GM21576 (cell line): Measurements from ENCODE around the gene RP2.

Source experiments
- ATAC-seq: cut with Tn5 transposase; IDR thresholded peaks from one replicate; pipeline ENCODE4 v1.9.1; 2021; ENCODE audit warnings: mild to moderate bottlenecking, moderate library complexity; ENCODE audit not compliant: unreplicated experiment

The RP2 gene

GRCh38 chrX:46841346-46841745, 4.5 kb downstream of the RP2 start:
- no peak for ATAC-seq

GRCh38 chrX:46844913-46845312, 8.1 kb downstream of the RP2 start:
- ATAC-seq: no peak

- ATAC-seq: no peak
These were observed 13.1 kb downstream of the RP2 start for GRCh38 chrX:46849933-46850332.

- ATAC-seq: no peak
These were observed 13.9 kb downstream of the RP2 start for GRCh38 chrX:46850771-46851170.

- no peak for ATAC-seq
These were observed 19.6 kb downstream of the RP2 start for GRCh38 chrX:46856483-46856882.

- no peak for ATAC-seq
These were observed 23.7 kb downstream of the RP2 start for GRCh38 chrX:46860557-46860956.

- ATAC-seq: no peak
These were observed 26.2 kb downstream of the RP2 start for GRCh38 chrX:46863072-46863471.

DNA sequence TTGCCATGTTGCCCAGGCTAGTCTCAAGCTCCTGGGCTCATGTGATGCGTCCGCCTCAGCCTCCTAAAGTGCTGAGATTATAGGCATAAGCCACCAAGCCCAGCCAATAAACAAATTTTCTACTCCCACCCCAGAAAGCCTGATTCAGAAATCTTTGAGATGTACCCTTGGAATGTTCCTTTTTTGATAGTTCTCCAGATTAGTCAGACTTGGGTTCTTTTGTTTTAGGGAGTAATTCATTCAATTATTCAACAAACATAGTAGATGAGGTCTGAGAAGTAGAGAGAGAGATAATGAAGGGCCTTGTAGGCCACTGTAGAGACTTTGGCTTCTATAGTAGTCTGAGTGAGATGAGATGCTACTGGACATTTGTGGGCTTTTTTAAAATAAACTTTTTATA, 27.8 kb downstream of the RP2 start:
- ATAC-seq: no peak

GRCh38 chrX:46865281-46865680, 28.4 kb downstream of the RP2 start:
- ATAC-seq: no peak

- ATAC-seq: no peak
These were observed 29.9 kb downstream of the RP2 start for GRCh38 chrX:46866726-46867125.

- ATAC-seq: no peak
These were observed 36.9 kb downstream of the RP2 start for GRCh38 chrX:46873746-46874145.

- no peak for ATAC-seq
These were observed 40.1 kb downstream of the RP2 start for GRCh38 chrX:46876901-46877300.

GRCh38 chrX:46882266-46882665, 45.4 kb downstream of the RP2 start:
- ATAC-seq: no peak

DNA sequence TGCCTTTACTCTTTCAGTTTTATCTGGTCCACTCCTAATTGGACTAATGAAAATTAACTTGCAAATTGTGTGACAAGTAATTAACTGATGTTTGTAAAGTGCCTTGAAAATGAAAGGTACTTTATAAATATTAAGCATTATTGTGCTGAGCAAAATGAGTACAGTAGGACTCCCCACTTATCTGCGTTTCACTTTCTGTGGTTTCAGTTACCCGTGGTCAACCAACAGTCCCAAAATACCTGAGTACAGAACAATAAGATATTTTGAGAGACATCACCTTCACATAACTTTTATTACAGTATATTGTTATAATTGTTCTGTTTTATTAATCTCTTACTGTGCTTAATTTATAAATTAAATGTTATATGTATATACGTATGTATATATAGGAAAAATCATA, 48.0 kb downstream of the RP2 start:
- ATAC-seq: no peak

DNA sequence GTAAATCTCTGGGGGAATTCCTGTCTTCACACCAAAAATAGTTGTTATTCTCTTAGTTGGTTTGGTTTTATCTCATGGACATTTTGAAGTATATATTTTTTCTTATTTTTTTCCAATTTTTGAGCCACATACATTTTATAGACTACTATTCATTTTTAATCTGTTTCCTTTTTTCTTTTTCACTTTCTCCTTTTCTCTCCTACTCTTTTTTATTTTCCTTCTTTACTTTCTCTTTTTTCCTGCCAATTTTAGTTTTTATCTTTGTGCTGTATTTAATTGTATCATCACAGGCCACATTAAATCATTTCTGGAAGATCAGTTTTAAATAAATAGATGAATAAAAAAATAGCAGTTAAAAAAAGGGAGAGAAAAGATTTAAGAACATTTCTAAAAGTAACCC, 61.4 kb downstream of the RP2 start:
- no peak for ATAC-seq

GRCh38 chrX:46903458-46904242, 66.8 kb downstream of the RP2 start:
- ATAC-seq: peak; percentile 89

- ATAC-seq: no peak
These were observed 67.8 kb downstream of the RP2 start for GRCh38 chrX:46904626-46905025.

- ATAC-seq: no peak
These were observed 73.6 kb downstream of the RP2 start for GRCh38 chrX:46910415-46910814.

GRCh38 chrX:46912098-46912602, 75.3 kb downstream of the RP2 start, which contains the start of gene JADE3:
Gene JADE3, plus strand, starts transcription at chrX:46912421. Its CDS starts 72,474 bp downstream, at chrX:46984895.
- no peak for ATAC-seq

- no peak for ATAC-seq
These were observed 76.0 kb downstream of the RP2 start for GRCh38 chrX:46912603-46913491.

- ATAC-seq: no peak
These were observed 76.8 kb downstream of the RP2 start for GRCh38 chrX:46913667-46914066.

GRCh38 chrX:46916273-46916672, 79.4 kb downstream of the RP2 start:
- no peak for ATAC-seq
